Renal cortex interstitium (tissue), 11 donors: Measurements from ENCODE around the gene C19orf18. TPM values are rescaled to one million over a fixed set of nuclear protein-coding genes. Genes with fewer than 3 reads are reported as not detected.

Experiments
- DNase-seq, 11 donors: peaks; one replicate each; pipeline ENCODE4 v3.0.0-alpha.2; 2013; ENCODE audit warnings: low read depth in 9 of 11, low spot score in 4 of 11; ENCODE audit errors: extremely low read depth in 1 of 11
- polyA plus RNA-seq, 3 donors: library from polyadenylated mRNA; unstranded; fragments of 120-200 nt; gene quantifications; one replicate each; pipeline ENCODE4 v1.2.1, GENCODE V29; 2013; ENCODE audit not compliant: insufficient read length in 3 of 3

Gene C19orf18
- polyA plus RNA-seq, 3 donors: 1.4 to 3.1 (median 1.7) TPM

DNA sequence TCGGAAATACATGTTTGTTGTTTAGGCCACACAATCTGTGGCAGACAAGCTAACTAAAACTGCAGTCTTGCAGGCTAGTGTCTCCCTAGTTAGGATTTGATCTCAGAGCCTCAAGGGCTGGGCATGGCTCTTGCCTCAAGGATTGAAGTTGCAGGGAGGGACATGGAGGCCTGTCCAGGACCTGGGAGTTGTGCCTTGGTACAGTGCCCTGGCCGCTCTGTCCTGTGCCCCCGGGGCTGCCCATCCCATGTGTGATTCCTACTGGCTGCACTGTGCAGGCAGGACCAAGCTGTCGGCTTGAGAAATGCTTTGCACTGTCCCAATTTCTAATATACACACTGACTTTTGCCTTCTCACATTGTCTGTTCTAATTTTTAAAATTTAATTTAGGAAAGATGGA is 19.3 kb downstream of the C19orf18 start:
- no peak for DNase-seq

DNA sequence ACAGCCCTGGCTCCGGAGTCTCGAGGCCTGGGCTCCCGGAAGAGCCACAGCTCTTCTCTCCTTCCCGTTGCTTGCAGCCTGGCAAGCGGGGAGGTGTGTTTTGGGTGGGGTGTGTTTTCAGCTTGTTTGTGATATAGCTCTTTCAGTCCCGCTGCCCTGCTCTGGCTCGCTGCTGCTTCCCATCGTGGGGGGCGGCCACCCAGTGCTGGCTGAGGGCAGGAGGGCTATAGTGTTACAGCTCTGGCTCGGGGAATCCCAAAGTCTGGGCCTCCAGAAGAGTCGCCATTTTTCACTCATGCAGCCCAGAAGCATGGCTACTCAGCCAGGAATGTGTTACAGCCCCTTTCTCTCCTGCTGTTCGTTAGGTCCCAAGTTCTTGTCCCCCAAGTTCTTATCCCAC is 24.6 kb downstream of the C19orf18 start:
- no peak for DNase-seq

DNA sequence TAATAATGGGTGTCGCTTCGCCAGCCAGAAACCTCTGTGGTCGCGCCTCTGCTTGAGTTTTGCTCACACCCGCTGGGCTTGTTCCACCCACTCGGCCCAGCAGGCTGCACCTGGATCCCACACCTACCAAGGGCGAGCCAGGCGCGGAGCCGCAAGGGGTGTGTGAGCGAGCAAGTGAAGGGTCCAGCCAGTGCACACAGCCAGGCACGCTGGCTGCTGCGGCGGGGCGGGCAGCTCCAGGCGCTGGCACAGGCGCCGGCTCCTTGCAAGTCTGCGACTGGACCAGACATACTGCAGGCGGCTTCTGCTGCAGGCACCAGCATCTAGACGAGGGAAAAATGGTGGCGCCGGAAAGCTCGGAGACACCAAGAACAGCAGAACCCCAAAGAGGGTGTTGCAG is 25.0 kb downstream of the C19orf18 start:
- DNase-seq: no peak

DNA sequence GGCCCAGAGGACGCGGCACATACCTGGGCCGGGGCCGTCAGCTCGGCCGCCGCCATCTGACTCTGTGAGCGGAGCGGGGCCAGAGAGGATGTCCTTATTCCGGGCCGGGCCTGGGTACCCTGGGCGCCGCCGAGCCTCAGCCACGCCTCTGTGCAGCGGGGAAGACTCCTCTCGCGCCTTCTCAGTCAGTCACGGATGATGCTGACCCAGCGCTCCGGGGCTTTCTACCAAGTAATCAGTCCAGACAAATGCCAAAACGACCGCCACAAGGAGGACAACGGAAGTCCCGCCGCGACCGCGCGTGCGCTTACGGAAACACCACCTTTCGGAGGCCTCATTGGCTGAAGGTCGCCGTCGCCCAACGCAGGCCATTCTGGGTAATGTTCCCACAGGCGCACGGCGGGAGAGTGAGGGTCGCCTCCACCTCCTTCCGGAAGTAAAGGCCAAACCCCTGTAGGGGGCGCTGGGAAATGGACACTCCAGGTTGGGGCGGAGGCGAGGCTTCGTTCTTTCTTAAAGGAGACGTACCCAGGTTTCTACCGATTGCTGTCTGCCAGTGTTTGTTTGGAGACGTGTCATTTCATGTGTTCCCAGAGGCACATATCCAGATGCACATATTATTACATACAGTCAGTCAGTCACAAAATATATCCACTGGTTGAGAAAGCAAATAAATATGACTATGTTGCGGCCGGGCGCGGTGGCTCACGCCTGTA is 26.8 kb downstream of the C19orf18 start, which contains the start of gene ZNF256:
TSS of gene ZNF256 (minus strand) at position 288 of the 716 bp plus-strand sequence. CDS start at position 56, 232 bp downstream.
- peak; percentile 89 to 97 (median 93) for DNase-seq

DNA sequence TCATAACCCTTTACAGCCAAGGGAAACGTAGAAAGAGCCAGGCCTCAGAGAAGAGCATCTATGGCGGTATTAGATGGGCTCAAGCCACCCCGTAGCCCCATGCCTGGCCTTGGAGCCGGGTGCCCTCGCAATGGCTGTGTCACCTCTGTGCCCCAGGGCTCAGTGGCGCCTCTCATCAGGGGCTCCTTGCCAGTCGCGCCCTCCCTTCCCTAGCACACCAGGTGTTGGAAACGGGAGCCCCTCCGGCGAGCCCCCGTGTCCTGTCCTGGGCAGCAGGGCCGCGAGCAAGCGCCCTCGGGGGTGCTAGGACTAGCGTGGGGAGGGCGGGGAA is 27.3 kb downstream of the C19orf18 start:
- DNase-seq: no peak

DNA sequence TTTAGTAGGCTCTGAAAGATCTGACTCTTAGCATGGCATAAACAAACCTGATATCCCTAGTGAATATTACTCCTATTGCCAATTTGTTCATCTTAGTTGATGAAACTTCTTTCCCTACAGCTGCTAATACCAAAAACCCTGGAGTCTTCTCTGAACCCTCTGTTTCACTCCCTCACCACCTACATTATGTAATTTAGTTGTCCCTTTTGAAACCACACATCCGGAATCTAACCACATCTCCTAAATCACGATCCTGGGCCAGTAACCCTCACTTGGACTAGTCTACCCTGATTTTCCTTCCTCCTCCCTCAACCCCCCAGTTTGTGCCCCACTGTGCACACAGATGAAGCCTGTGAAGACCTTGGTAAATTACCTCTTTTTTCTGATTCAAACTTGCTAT is 28.0 kb downstream of the C19orf18 start:
- no peak for DNase-seq

DNA sequence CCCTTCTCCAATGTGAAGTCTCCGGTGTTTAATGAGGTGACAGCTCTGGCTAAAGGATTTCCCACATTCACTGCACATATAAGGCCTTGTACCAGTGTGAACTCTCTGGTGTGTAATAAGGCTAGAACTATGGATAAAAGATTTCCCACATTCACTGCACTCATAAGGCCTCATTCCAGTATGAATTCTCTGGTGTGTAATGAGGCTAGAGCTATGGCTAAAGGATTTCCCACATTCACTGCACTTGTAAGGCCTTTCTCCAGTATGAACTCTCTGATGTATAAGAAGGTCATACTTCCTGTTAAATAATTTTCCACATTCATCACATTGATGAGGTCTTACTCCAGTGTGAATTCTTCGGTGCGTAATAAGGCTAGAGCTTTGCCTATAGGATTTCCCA is 32.7 kb downstream of the C19orf18 start:
- no peak for DNase-seq

DNA sequence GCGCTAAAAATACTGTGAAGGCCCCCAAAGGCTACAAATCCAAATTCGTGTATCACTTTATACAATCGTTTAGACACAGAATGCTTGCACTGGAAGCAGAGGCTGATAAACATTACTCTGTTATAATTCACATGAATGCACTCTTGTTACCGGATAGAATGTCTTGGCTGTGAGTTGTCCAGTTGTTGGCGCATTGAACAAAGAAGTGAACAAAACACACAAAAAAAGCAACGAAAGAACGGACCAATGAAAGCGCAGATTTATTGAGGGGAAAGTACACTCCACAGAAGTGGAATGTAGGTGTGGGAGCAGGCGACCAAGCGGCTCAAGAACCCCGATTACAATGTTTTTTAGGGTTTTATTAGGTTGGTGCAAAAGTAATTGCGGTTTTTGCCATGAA is 38.6 kb downstream of the C19orf18 start:
- DNase-seq: no peak

DNA sequence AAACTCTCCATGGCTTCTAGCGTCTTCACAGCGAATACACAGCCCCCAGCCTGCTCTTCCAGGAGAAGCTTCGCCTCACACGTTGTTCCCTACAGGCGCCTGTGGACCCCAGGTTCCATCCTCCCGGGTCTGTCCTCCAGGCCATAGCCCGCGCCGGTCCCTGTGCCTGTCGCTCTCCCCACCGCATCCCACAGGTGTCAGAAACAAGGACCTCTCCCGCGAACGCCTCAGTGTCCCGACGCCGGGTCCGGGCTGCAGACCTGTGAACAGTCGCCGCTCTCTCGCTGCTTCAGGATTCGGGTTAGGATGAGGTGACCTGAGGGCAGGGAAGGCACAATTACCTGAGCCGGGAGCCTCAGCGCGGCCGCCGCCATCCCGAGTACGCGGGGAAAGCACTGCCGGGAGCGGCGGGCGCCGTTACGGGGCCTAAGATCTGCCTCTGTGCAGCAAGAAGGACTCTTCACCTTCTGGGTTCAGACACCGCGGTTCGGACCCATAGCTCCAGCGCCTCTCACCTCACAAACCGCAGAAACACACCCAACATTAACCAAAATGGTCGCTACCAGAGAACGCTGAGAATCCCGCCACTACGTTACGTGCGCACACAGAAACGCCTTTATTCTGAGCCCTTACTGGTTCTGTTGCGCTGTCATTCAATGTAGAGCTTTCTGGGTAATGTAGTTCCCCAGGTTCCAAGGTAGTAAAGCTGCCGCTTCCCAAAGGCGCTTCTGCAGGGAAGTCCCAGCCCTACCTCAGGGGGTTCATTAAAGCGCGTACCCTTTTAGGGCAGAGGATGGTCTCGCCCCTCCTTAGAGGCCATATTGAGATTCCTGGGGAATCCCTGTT is 39.3 kb downstream of the C19orf18 start, which contains the start of gene ZNF418:
TSS of gene ZNF418 (minus strand) at position 583 of the 846 bp plus-strand sequence. CDS start 1,580 bp downstream, outside the sequence.
- peak; percentile 62 to 90 (median 77) for DNase-seq

DNA sequence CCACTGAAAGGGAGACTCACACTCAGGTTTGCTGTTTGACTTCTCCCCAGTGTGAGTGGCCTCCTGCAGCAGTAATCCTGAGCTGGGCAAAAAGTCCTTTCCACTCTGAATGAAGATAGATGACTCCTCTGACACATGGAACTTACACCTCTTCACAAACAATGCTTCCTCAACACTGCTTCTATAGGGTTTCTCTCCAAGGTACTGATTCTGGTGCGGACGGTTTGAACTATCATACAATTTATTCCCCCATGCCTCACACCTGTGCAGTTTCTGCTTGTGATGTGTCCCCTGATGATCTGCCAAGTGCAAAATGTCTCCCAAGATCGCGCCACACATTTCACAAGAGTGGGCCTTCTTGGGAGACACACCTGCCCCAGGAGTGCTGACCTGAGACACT is 46.7 kb downstream of the C19orf18 start:
- DNase-seq: no peak

DNA sequence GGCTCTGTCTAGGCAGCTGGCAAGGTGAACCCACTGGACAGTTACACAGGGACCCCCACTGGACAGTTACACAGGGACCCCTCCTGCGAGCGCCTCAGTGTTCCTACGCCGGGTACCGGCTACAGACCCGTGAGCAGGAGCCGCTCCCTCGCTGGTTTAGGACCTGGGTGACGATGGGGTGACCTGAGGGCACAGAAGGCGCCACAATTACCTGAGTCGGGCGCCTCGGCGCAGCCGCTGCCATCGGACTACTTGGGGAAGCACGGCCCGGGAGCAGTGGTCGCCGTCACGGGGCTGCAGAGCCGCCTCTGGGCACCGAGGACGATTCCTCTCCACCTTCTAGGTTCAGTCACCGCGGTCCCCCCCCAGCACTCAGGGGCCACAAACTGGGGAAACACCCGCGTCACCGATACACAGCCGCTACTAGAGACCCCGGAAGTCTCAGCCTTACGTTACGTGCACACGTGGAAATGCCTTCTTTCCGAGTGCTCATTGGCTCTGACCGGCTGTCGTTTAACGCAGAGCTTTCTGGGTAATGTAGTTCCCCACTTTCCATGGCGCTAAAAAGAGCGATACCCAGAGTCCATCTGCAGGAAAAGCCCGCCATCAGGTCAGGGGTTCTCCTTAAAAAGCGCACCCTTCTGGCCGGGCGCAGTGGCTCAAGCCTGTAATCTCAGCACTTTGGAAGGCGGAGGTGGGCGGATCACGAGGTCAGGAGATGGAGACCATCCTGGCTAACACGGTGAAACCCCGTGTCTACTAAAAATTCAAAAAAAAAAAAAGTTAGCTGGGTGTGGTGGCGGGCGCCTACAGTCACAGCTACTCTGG is 58.0 kb downstream of the C19orf18 start, which contains the start of gene ZNF417:
TSS of gene ZNF417 (minus strand) at position 425 of the 828 bp plus-strand sequence. CDS start at position 244, 181 bp downstream.
- peak; percentile 85 to 95 (median 91) for DNase-seq

DNA sequence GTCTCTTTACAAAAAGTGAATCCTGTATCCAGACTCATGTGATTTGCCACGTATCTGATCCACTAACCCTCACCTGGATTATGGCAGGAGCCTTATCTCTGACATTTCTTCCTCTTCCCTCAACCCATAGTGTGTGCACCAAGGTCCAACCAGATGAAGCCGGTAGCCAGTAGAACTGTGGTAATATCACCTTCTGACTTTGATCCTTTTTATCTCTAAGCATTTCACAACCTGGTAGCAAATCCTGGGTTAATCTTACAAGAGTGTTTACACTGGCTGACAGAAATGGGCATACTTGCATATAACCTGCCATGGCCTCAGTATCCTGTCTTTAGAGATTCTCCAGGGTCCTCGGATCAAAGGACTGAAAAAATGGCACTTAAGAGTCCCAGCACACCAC is 59.8 kb downstream of the C19orf18 start:
- DNase-seq: no peak

Other genes starting within 250 kb of the C19orf18 start
- 10 to 100 TPM; 17.7 to 20.6 (median 20.0) TPM for gene ZNF671, start 246.9 kb downstream of the C19orf18 start, polyA plus RNA-seq
- gene ZNF776, start 227.7 kb downstream of the C19orf18 start, polyA plus RNA-seq: 10 to 100 TPM; 34.6 to 45.6 (median 37.8) TPM
- 10 to 100 TPM; 21.2 to 29.9 (median 23.7) TPM for gene ZNF586, start 204.9 kb downstream of the C19orf18 start, polyA plus RNA-seq
- gene ZNF552, start 159.6 kb downstream of the C19orf18 start, polyA plus RNA-seq: 10 to 100 TPM; 14.2 to 26.2 (median 19.2) TPM
- 10 to 100 TPM; 14.2 to 18.6 (median 17.5) TPM for gene ZNF587B, start 144.2 kb downstream of the C19orf18 start, polyA plus RNA-seq
- 10 to 100 TPM; 24.8 to 49.0 (median 27.3) TPM for gene ZNF587, start 124.7 kb downstream of the C19orf18 start, polyA plus RNA-seq
- 10 to 100 TPM; 56.1 to 83.8 (median 59.8) TPM for gene ZNF814, start 85.5 kb downstream of the C19orf18 start, polyA plus RNA-seq
- 10 to 100 TPM; 20.6 to 31.7 (median 29.6) TPM for gene ZNF417, start 57.9 kb downstream of the C19orf18 start, polyA plus RNA-seq
- gene ZNF418, start 39.1 kb downstream of the C19orf18 start, polyA plus RNA-seq: 10 to 100 TPM; 21.9 to 32.8 (median 25.7) TPM
- gene ZNF256, start 26.8 kb downstream of the C19orf18 start, polyA plus RNA-seq: 1 to 10 TPM; 8.9 to 10.0 (median 9.6) TPM
- 10 to 100 TPM; 29.1 to 33.5 (median 31.7) TPM for gene ZNF606, start 28.3 kb upstream of the C19orf18 start, polyA plus RNA-seq
- 1 to 10 TPM; 2.9 to 7.3 (median 4.8) TPM for gene ZSCAN1, start 59.5 kb upstream of the C19orf18 start, polyA plus RNA-seq
- 10 to 100 TPM; 21.8 to 30.3 (median 21.8) TPM for gene ZNF135, start 84.7 kb upstream of the C19orf18 start, polyA plus RNA-seq
- gene ZSCAN18, start 123.7 kb upstream of the C19orf18 start, polyA plus RNA-seq: 100 to 1,000 TPM in 1 of 3 donors, 10 to 100 TPM in 2; 79.0 to 116 (median 98.4) TPM
- gene ZNF329, start 176.3 kb upstream of the C19orf18 start, polyA plus RNA-seq: 10 to 100 TPM; 21.5 to 26.0 (median 23.7) TPM
- gene ZNF274, start 208.5 kb upstream of the C19orf18 start, polyA plus RNA-seq: 10 to 100 TPM; 18.2 to 27.0 (median 19.7) TPM